GM18861 (cell line): Measurements from ENCODE around the gene CASP1.
A peak's percentile ranks its signal among the peaks of the same experiment; 100 is the strongest.
"Not testable (repeated sequence)": the region's sequence is repeated elsewhere in the genome, so short reads cannot be mapped to it uniquely, and the experiment has no call there.

ENCODE experiments used
- ATAC-seq: cut with Tn5 transposase; IDR thresholded peaks from one replicate; pipeline ENCODE4 v1.9.1; 2021; ENCODE audit not compliant: unreplicated experiment

The CASP1 gene

GRCh38 chr11:105034813-105035620 is at the start of gene CASP1:
TSS of gene CASP1 (minus strand) at chr11:105035144. CDS start at chr11:105035113, 31 bp downstream.
- ATAC-seq = peak; percentile 91

GRCh38 chr11:105081412-105082150 is 46.6 kb upstream of the CASP1 start:
- no peak for ATAC-seq

GRCh38 chr11:105080171-105080906 is 45.4 kb upstream of the CASP1 start:
- not testable (repeated sequence) for ATAC-seq

- no peak for ATAC-seq
Measured at GRCh38 chr11:105078283-105078682, 43.3 kb upstream of the CASP1 start.

- ATAC-seq = not testable (repeated sequence)
Measured at GRCh38 chr11:105077141-105077790, 42.3 kb upstream of the CASP1 start.

GRCh38 chr11:105074166-105074530 is 39.2 kb upstream of the CASP1 start:
- ATAC-seq = no peak

GRCh38 chr11:105073456-105074165 is 38.7 kb upstream of the CASP1 start:
- no peak for ATAC-seq

GRCh38 chr11:105072080-105072479 is 37.1 kb upstream of the CASP1 start:
- not testable (repeated sequence) for ATAC-seq

- ATAC-seq = no peak
Measured at GRCh38 chr11:105071089-105071732, 36.3 kb upstream of the CASP1 start.

- no peak for ATAC-seq
Measured at GRCh38 chr11:105070306-105070705, 35.4 kb upstream of the CASP1 start.

GRCh38 chr11:105069749-105070148 is 34.8 kb upstream of the CASP1 start:
- not testable (repeated sequence) for ATAC-seq

- ATAC-seq = not testable (repeated sequence)
Measured at GRCh38 chr11:105063245-105063941, 28.4 kb upstream of the CASP1 start.

- ATAC-seq = no peak
Measured at GRCh38 chr11:105057432-105057831, 22.5 kb upstream of the CASP1 start.

GRCh38 chr11:105056446-105056845 is 21.5 kb upstream of the CASP1 start:
- ATAC-seq = no peak

GRCh38 chr11:105054723-105055493 is 20.0 kb upstream of the CASP1 start:
- no peak for ATAC-seq

- ATAC-seq = no peak
Measured at GRCh38 chr11:105052487-105052886, 17.5 kb upstream of the CASP1 start.

- no peak for ATAC-seq
Measured at GRCh38 chr11:105051559-105051958, 16.6 kb upstream of the CASP1 start.

GRCh38 chr11:105049481-105049880 is 14.5 kb upstream of the CASP1 start:
- ATAC-seq = no peak
